ENCODE measurements around the gene SYNJ2BP.

SYNJ2BP gene

GRCh38 chr14:70391493-70392391 is 25.1 kb downstream of the SYNJ2BP start:
- no peak for TF ChIP-seq CTCF (conservative IDR thresholded peaks at IDR 0.05; ENCODE audit: low read length)
- no peak for TF ChIP-seq EZH2phosphoT487 (IDR thresholded peaks at IDR 0.05; ENCODE audit: borderline replicate concordance)
- Histone ChIP-seq H3K9ac (ENCODE audit: low read depth, low read length, poor library complexity, severe bottlenecking) (no peak overlapping the region), H3K4me1 (ENCODE audit: insufficient read depth, low read length, poor library complexity, severe bottlenecking) (peaks cover 8% of the 10 kb centered on the region), H3F3A (ENCODE audit: low read depth) (no peaks in the 10 kb centered on the region), H3K27me3 (ENCODE audit: insufficient read depth, low read length, poor library complexity, severe bottlenecking) (no peaks in the 10 kb centered on the region), H4K20me1 (ENCODE audit: insufficient read depth, low read length, poor library complexity, severe bottlenecking) (no peaks in the 10 kb centered on the region), H3K36me3 (ENCODE audit: insufficient read depth, low read length) (peaks cover 17% of the 10 kb centered on the region; the same call in 1 of the 2 replicates), H3K9me2 (replicated peaks; ENCODE audit: low read depth, low read length) (no peaks in the 10 kb centered on the region), H3K4me3 (ENCODE audit: low read length, poor library complexity, severe bottlenecking) (no peak overlapping the region), H3K9me3 (ENCODE audit: insufficient read depth, low read depth, low read length) (no peaks in the 10 kb centered on the region), H3K79me2 (ENCODE audit: insufficient read depth, low read length) (no peaks in the 10 kb centered on the region), H2AFZ (ENCODE audit: low read length) (no peak overlapping the region), H3K4me2 (ENCODE audit: low read depth, low read length, poor library complexity, severe bottlenecking) (no peak overlapping the region)

GRCh38 chr14:70382536-70382935 is 34.4 kb downstream of the SYNJ2BP start:
- no peak overlapping the region for H2AFZ ChIP-seq (ENCODE audit: low read length)
- H3K9me2 ChIP-seq (replicated peaks; ENCODE audit: low read depth, low read length) = no peaks in the 10 kb centered on the region
- H3K4me1 ChIP-seq (ENCODE audit: insufficient read depth, low read length, poor library complexity, severe bottlenecking) = no peaks in the 10 kb centered on the region
- no peaks in the 10 kb centered on the region for H3K79me2 ChIP-seq (ENCODE audit: insufficient read depth, low read length)
- TF ChIP-seq CTCF (conservative IDR thresholded peaks at IDR 0.05; ENCODE audit: low read length) = no peak
- no peak for TF ChIP-seq EZH2phosphoT487 (IDR thresholded peaks at IDR 0.05; ENCODE audit: borderline replicate concordance)
- no peaks in the 10 kb centered on the region for H3K27me3 ChIP-seq (ENCODE audit: insufficient read depth, low read length, poor library complexity, severe bottlenecking)
- H4K20me1 ChIP-seq (ENCODE audit: insufficient read depth, low read length, poor library complexity, severe bottlenecking) = no peaks in the 10 kb centered on the region
- H3K4me2 ChIP-seq (ENCODE audit: low read depth, low read length, poor library complexity, severe bottlenecking) = no peak overlapping the region
- peaks cover 33% of the 10 kb centered on the region; the same call in 1 of the 2 replicates for H3K36me3 ChIP-seq (ENCODE audit: insufficient read depth, low read length)
- no peak overlapping the region for H3K9ac ChIP-seq (ENCODE audit: low read depth, low read length, poor library complexity, severe bottlenecking)
- H3F3A ChIP-seq (ENCODE audit: low read depth) = no peaks in the 10 kb centered on the region
- H3K9me3 ChIP-seq (ENCODE audit: insufficient read depth, low read depth, low read length) = no peaks in the 10 kb centered on the region
- H3K4me3 ChIP-seq (ENCODE audit: low read length, poor library complexity, severe bottlenecking) = no peak overlapping the region

GRCh38 chr14:70380824-70381223 is 36.1 kb downstream of the SYNJ2BP start:
- no peaks in the 10 kb centered on the region for H3K9me3 ChIP-seq (ENCODE audit: insufficient read depth, low read depth, low read length)
- H3K9me2 ChIP-seq (replicated peaks; ENCODE audit: low read depth, low read length) = no peaks in the 10 kb centered on the region
- H3K4me3 ChIP-seq (ENCODE audit: low read length, poor library complexity, severe bottlenecking) = no peak overlapping the region
- no peaks in the 10 kb centered on the region for H3K27me3 ChIP-seq (ENCODE audit: insufficient read depth, low read length, poor library complexity, severe bottlenecking)
- no peak overlapping the region for H3K4me2 ChIP-seq (ENCODE audit: low read depth, low read length, poor library complexity, severe bottlenecking)
- TF ChIP-seq CTCF (conservative IDR thresholded peaks at IDR 0.05; ENCODE audit: low read length) (no peak), EZH2phosphoT487 (IDR thresholded peaks at IDR 0.05; ENCODE audit: borderline replicate concordance) (no peak)
- H3F3A ChIP-seq (ENCODE audit: low read depth) = no peaks in the 10 kb centered on the region
- no peak overlapping the region for H3K9ac ChIP-seq (ENCODE audit: low read depth, low read length, poor library complexity, severe bottlenecking)
- no peak overlapping the region for H2AFZ ChIP-seq (ENCODE audit: low read length)
- H4K20me1 ChIP-seq (ENCODE audit: insufficient read depth, low read length, poor library complexity, severe bottlenecking) = no peaks in the 10 kb centered on the region
- H3K4me1 ChIP-seq (ENCODE audit: insufficient read depth, low read length, poor library complexity, severe bottlenecking) = no peaks in the 10 kb centered on the region
- H3K79me2 ChIP-seq (ENCODE audit: insufficient read depth, low read length) = no peaks in the 10 kb centered on the region
- peaks cover 19% of the 10 kb centered on the region; the same call in 1 of the 2 replicates for H3K36me3 ChIP-seq (ENCODE audit: insufficient read depth, low read length)

Data from Loucy (cell line).